Activated CD4-positive, alpha-beta T cell treated with anti-CD3 and anti-CD28 coated beads, Interleukin-2, amount 10 ng/mL, durations not matched to agents 7 days and 5 days (primary cell): ENCODE data around the gene IL17F. TPM values are rescaled to one million over a fixed set of nuclear protein-coding genes. Genes with fewer than 3 reads are reported as not detected.
"Not testable (repeated sequence)": the region's sequence is repeated elsewhere in the genome, so short reads cannot be mapped to it uniquely, and the experiment has no call there.

ENCODE experiments used
- CTCF ChIA-PET: fragments of 350-600 bp; sonication (Branson Sonifier 250); formaldehyde crosslinking; loops from one replicate; lab custom pipeline; 2021; ENCODE audit warnings: antibody characterized with exemption; lab: Charles Lee
- POLR2A ChIA-PET: fragments of 350-600 bp; sonication (Branson Sonifier 250); formaldehyde crosslinking; loops from one replicate; lab custom pipeline; 2021; ENCODE audit warnings: antibody characterized with exemption; lab: Charles Lee
- DNase-seq: peaks from one replicate; pipeline ENCODE4 v3.0.0-alpha.2; 2020
- H3K27ac Mint-ChIP-seq: one replicate; pipeline ENCODE4 v1.8.0; 2021; ENCODE audit warnings: mild to moderate bottlenecking, moderate library complexity, mixed read lengths
- H3K27me3 Mint-ChIP-seq: one replicate; pipeline ENCODE4 v1.8.0; 2021; ENCODE audit warnings: mixed read lengths
- H3K36me3 Mint-ChIP-seq: one replicate; pipeline ENCODE4 v1.8.0; 2021; ENCODE audit warnings: low read depth, mixed read lengths
- H3K4me1 Mint-ChIP-seq: one replicate; pipeline ENCODE4 v1.8.0; 2021; ENCODE audit warnings: mixed read lengths
- H3K4me3 Mint-ChIP-seq: one replicate; pipeline ENCODE4 v1.8.0; 2021; ENCODE audit warnings: mild to moderate bottlenecking, moderate library complexity, mixed read lengths
- H3K9me3 Mint-ChIP-seq: one replicate; pipeline ENCODE4 v1.8.0; 2021; ENCODE audit warnings: mixed read lengths
- total RNA-seq, 2 experiments: library from RNA; stranded (reverse); gene quantifications; one replicate each; pipeline ENCODE4 v1.2.3, GENCODE V29; 2021

The IL17F gene
- total RNA-seq, 2 experiments from 2014 or later = 7.4 to 9.1 TPM

DNA sequence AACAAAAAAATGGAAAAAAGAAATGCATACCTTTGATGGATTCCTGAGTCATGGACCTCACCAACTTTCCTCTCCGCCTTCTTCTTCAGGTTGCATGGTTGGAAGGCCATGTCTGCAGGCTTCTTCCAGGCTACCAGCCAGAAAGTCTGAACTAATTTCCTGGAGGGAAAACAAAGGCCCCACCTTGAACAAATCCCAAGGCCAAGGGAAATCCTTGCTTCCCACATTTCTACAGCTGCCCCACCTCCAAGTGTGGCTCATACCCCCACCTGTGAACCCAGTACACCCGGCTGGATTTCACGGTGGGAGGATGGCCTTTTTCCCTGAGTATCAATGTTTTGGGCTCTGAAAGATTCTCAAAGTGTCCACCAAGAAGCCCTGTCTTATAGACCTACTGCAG is 35.7 kb downstream of the IL17F start:
- POLR2A ChIA-PET = no interaction called here

DNA sequence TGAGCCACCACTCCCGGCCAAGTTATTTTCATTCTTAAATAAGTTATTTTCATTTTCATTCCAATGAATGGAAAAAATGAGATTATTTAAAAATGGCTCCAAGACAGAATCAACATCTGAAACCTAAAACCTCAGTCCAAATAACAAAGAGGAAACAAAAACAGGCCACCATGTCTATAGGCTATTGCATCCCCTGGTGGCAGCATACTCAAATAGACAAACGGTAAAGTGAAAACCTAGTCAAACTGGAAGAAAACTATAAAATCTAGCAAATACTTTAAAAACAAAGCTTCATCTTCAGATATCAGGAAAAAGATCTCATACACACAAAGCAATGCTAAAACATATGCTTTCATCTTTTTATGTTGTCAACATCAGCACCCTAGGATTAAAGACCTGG is 37.2 kb downstream of the IL17F start:
- H3K27ac Mint-ChIP-seq = no peak overlapping the region
- ChIA-PET POLR2A (no interaction called here), CTCF (interaction anchor here (0.9 to 1.3 kb wide), 2 partner anchors 56 to 65 kb away, joined by 3 read pairs; no protein-coding TSS in a partner anchor)
- peaks cover 2% of the 10 kb centered on the region for H3K4me1 Mint-ChIP-seq
- peaks cover 5% of the 10 kb centered on the region for H3K9me3 Mint-ChIP-seq
- no peak for DNase-seq
- H3K27me3 Mint-ChIP-seq = peaks cover 15% of the 10 kb centered on the region
- no peaks in the 10 kb centered on the region for H3K36me3 Mint-ChIP-seq
- H3K4me3 Mint-ChIP-seq = no peak overlapping the region

More for the DNA sequence above, 35.7 kb downstream of the IL17F start:
- Mint-ChIP-seq H3K4me1 (peaks cover 12% of the 10 kb centered on the region), H3K27ac (no peak overlapping the region), H3K36me3 (no peaks in the 10 kb centered on the region), H3K9me3 (peaks cover 5% of the 10 kb centered on the region), H3K4me3 (no peak overlapping the region), H3K27me3 (peaks cover 14% of the 10 kb centered on the region)
- DNase-seq = no peak
- CTCF ChIA-PET = interaction anchor here (1.2 kb wide), 1 partner anchor 25 kb away, joined by 6 read pairs; no protein-coding TSS in a partner anchor

DNA sequence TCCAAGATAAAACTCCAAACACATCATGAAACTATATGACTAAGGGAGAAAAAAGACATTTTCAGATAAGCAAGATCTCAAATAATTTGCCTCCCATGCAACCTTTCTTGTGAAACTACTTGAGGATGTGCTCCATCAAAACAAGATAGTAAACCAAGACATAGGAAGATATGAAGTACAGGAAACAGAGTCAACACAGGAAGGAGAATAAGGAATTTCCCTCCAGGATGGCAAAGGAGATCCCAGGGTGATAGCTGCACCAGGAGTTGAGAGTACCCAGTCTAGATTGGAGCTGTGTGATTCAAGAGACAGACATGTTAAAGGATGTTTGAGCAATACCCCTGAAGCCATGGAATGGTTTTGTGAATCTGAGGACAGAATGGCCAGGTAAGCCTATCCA is 42.8 kb downstream of the IL17F start:
- Mint-ChIP-seq H3K9me3 (peaks cover 26% of the 10 kb centered on the region), H3K27me3 (peaks cover 15% of the 10 kb centered on the region), H3K27ac (no peak overlapping the region), H3K36me3 (no peaks in the 10 kb centered on the region), H3K4me1 (no peaks in the 10 kb centered on the region), H3K4me3 (no peak overlapping the region)
- POLR2A ChIA-PET = no interaction called here
- CTCF ChIA-PET = no interaction called here
- no peak for DNase-seq

DNA sequence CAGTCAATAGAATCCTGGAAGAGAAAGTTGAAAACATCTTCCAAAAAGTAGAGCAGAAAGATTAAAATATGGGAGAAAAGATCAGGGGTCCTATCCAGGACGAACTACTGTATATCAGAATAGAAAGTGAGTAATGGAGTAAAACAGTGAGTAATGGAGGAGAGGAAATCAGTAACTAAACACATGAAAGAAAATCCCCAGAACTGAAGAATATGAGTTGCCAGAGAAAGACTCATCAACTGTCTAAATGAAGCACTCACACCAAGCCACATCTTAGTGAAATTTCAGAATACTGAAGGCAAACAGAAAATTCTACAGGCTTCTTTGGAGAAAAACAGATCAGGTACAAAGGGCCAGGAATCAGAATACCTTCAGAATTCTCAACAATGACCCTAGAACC is 43.3 kb downstream of the IL17F start:
- H3K36me3 Mint-ChIP-seq = no peaks in the 10 kb centered on the region
- H3K27me3 Mint-ChIP-seq = peaks cover 15% of the 10 kb centered on the region
- no peak overlapping the region for H3K27ac Mint-ChIP-seq
- ChIA-PET CTCF (no interaction called here), POLR2A (no interaction called here)
- peaks cover 26% of the 10 kb centered on the region for H3K9me3 Mint-ChIP-seq
- H3K4me3 Mint-ChIP-seq = no peak overlapping the region
- DNase-seq = no peak
- no peaks in the 10 kb centered on the region for H3K4me1 Mint-ChIP-seq

DNA sequence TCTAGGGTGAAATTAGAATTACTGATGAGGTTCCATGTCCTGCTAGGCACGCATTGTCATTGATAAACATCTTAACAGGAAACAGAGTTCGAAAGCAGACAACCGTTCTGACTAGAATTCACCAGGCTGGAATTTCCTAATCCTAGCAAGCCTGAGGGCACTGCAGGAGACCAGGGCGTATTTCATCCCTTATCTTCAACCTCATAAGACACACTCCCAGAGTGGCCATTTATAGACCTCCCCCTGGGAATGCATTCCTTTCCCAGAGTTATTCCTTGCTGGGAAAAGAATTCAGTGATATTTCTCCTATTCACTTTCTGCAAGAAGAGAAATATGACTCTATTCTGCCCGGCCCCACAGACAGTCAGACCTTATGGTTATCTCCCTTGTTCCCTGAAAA is 44.2 kb downstream of the IL17F start:
- H3K4me1 Mint-ChIP-seq, H3K36me3 Mint-ChIP-seq, DNase-seq, POLR2A ChIA-PET, H3K27ac Mint-ChIP-seq, H3K4me3 Mint-ChIP-seq, CTCF ChIA-PET: not testable (repeated sequence)
- Mint-ChIP-seq H3K9me3 (peaks cover 26% of the 10 kb centered on the region), H3K27me3 (peaks cover 15% of the 10 kb centered on the region)

DNA sequence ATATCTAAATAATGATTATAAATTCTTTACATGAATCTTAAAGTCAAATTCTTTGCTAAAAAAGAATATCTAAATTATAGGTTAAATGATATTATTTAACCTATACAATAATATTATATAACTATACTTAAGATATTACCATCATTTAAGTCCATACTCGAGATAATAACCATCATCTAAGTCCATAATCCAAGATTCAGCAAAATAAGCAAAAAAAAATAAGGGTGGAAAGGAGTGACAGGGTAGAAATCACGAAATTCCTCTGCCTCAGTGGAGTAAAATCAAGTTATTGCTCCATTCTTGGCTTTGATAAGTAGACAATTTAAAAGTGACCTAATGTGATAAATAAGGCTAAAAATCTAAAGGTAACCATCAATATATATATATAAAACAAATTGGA is 48.4 kb downstream of the IL17F start:
- Mint-ChIP-seq H3K4me1 (no peaks in the 10 kb centered on the region), H3K27me3 (peaks cover 7% of the 10 kb centered on the region), H3K27ac (no peak overlapping the region), H3K9me3 (peaks cover 19% of the 10 kb centered on the region), H3K4me3 (no peak overlapping the region), H3K36me3 (no peaks in the 10 kb centered on the region)
- ChIA-PET CTCF (no interaction called here), POLR2A (no interaction called here)
- no peak for DNase-seq

- Mint-ChIP-seq H3K4me1 (no peaks in the 10 kb centered on the region), H3K4me3 (no peak overlapping the region), H3K27me3 (peaks cover 13% of the 10 kb centered on the region), H3K27ac (no peak overlapping the region), H3K9me3 (no peaks in the 10 kb centered on the region), H3K36me3 (no peaks in the 10 kb centered on the region)
- CTCF ChIA-PET = no interaction called here
- POLR2A ChIA-PET = no interaction called here
- DNase-seq = no peak
Measured at GRCh38 chr6:52191824-52192223, 52.5 kb downstream of the IL17F start.

GRCh38 chr6:52190409-52190808 is 53.9 kb downstream of the IL17F start:
- H3K4me1 Mint-ChIP-seq = no peaks in the 10 kb centered on the region
- no peak overlapping the region for H3K4me3 Mint-ChIP-seq
- POLR2A ChIA-PET = no interaction called here
- no peaks in the 10 kb centered on the region for H3K36me3 Mint-ChIP-seq
- H3K9me3 Mint-ChIP-seq = no peaks in the 10 kb centered on the region
- H3K27ac Mint-ChIP-seq = no peak overlapping the region
- CTCF ChIA-PET = no interaction called here
- DNase-seq = no peak
- H3K27me3 Mint-ChIP-seq = peaks cover 17% of the 10 kb centered on the region

- Mint-ChIP-seq H3K27me3 (peaks cover 18% of the 10 kb centered on the region), H3K27ac (no peak overlapping the region), H3K4me3 (no peak overlapping the region), H3K4me1 (no peaks in the 10 kb centered on the region), H3K36me3 (no peaks in the 10 kb centered on the region), H3K9me3 (no peaks in the 10 kb centered on the region)
- DNase-seq = no peak
- POLR2A ChIA-PET = no interaction called here
- CTCF ChIA-PET = no interaction called here
Measured at GRCh38 chr6:52189974-52190373, 54.3 kb downstream of the IL17F start.

DNA sequence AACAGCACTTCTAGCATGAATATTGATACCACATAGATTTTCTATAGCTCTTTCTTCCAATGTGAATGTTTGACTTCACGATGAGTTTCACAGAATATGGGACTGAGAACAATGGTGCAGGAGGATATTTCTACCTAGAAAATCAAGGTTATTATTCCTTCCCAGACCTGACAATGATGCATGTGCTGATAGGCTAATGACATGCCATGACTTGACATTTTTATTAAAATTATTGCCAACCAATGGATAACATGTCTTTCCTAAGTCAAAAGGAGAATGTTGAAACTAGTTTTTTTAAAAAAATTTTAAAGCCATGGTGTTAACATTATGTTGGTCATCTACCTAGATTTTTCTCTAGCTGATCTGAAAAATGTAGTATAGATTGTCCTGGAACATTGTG is 57.2 kb downstream of the IL17F start:
- H3K36me3 Mint-ChIP-seq = no peaks in the 10 kb centered on the region
- peaks cover 25% of the 10 kb centered on the region for H3K27me3 Mint-ChIP-seq
- DNase-seq = no peak
- no peak overlapping the region for H3K4me3 Mint-ChIP-seq
- H3K4me1 Mint-ChIP-seq = no peaks in the 10 kb centered on the region
- POLR2A ChIA-PET = no interaction called here
- H3K27ac Mint-ChIP-seq = no peak overlapping the region
- CTCF ChIA-PET = no interaction called here
- no peaks in the 10 kb centered on the region for H3K9me3 Mint-ChIP-seq

Other genes starting within 250 kb of the IL17F start
- not detected for gene PKHD1, start 156.9 kb downstream of the IL17F start, total RNA-seq
- under 1 TPM; 0.62 to 0.82 TPM for gene IL17A, start 58.1 kb downstream of the IL17F start, total RNA-seq
- gene MCM3, start 40.2 kb upstream of the IL17F start, total RNA-seq = 100 to 1,000 TPM; 189 to 190 TPM
- gene PAQR8, start 117.7 kb upstream of the IL17F start, total RNA-seq = 10 to 100 TPM; 21.2 to 22.8 TPM
- 1 to 10 TPM; 2.3 to 3.6 TPM for gene EFHC1, start 175.8 kb upstream of the IL17F start, total RNA-seq